Posterior cingulate gyrus (tissue), 11 donors: ENCODE measurements around the gene KIAA1958.
"Not testable (repeated sequence)": the region's sequence is repeated elsewhere in the genome, so short reads cannot be mapped to it uniquely, and the experiment has no call there.

ENCODE experiments used
- DNase-seq, 10 donors: peaks; one replicate each; pipeline versions ENCODE4 v3.0.0 to v3.0.0-alpha.2; 2020 to 2021; ENCODE audit warnings: mixed read lengths in 3 of 10
- intact Hi-C: fragments of 100-400 bp; cut with DNase I; formaldehyde crosslinking; loops from one replicate; pipeline ENCODE4 v1.15.1; 2023

KIAA1958 gene

GRCh38 chr9:112631313-112632070 lies 144.9 kb downstream of the KIAA1958 start:
- DNase-seq: no peak
- intact Hi-C loops: no loop called here

GRCh38 chr9:112640311-112640710 lies 153.7 kb downstream of the KIAA1958 start:
- no peak for DNase-seq
- intact Hi-C loops: no loop called here

- intact Hi-C loops: no loop called here
Observed at GRCh38 chr9:112642126-112642525, 155.5 kb downstream of the KIAA1958 start.

GRCh38 chr9:112647596-112647995 lies 161.0 kb downstream of the KIAA1958 start:
- intact Hi-C loops: no loop called here
- no peak for DNase-seq

More at GRCh38 chr9:112642126-112642525, 155.5 kb downstream of the KIAA1958 start:
- DNase-seq: no peak

- no peak for DNase-seq
- intact Hi-C loops: no loop called here
Observed at GRCh38 chr9:112648624-112649023, 162.0 kb downstream of the KIAA1958 start.

- no peak for DNase-seq
- intact Hi-C loops: no loop called here
Observed at GRCh38 chr9:112654282-112654681, 167.7 kb downstream of the KIAA1958 start.

- DNase-seq: no peak
- intact Hi-C loops: no loop called here
Observed at GRCh38 chr9:112655668-112656067, 169.0 kb downstream of the KIAA1958 start.

- intact Hi-C loops: no loop called here
- DNase-seq: no peak
Observed at GRCh38 chr9:112659906-112660305, 173.3 kb downstream of the KIAA1958 start.

GRCh38 chr9:112663681-112664080 lies 177.1 kb downstream of the KIAA1958 start:
- intact Hi-C loops: no loop called here
- no peak for DNase-seq

GRCh38 chr9:112664531-112664930 lies 177.9 kb downstream of the KIAA1958 start:
- DNase-seq: no peak
- intact Hi-C loops: no loop called here

- intact Hi-C loops: no loop called here
- no peak for DNase-seq
Observed at GRCh38 chr9:112665347-112665746, 178.7 kb downstream of the KIAA1958 start.

GRCh38 chr9:112669326-112669725 lies 182.7 kb downstream of the KIAA1958 start:
- DNase-seq: no peak
- intact Hi-C loops: no loop called here

- no peak for DNase-seq
- intact Hi-C loops: no loop called here
Observed at GRCh38 chr9:112670991-112671625, 184.5 kb downstream of the KIAA1958 start.

GRCh38 chr9:112673221-112673620 lies 186.6 kb downstream of the KIAA1958 start:
- intact Hi-C loops, DNase-seq: not testable (repeated sequence)

GRCh38 chr9:112677040-112677439 lies 190.4 kb downstream of the KIAA1958 start:
- DNase-seq: no peak

GRCh38 chr9:112680731-112681402 lies 194.2 kb downstream of the KIAA1958 start:
- no peak for DNase-seq

More at GRCh38 chr9:112677040-112677439, 190.4 kb downstream of the KIAA1958 start:
- intact Hi-C loops: no loop called here

GRCh38 chr9:112689161-112689740 lies 202.6 kb downstream of the KIAA1958 start:
- intact Hi-C loops: no loop called here
- no peak for DNase-seq

More at GRCh38 chr9:112680731-112681402, 194.2 kb downstream of the KIAA1958 start:
- intact Hi-C loops: no loop called here

GRCh38 chr9:112694706-112695555 lies 208.3 kb downstream of the KIAA1958 start:
- no peak for DNase-seq
- intact Hi-C loops: no loop called here

GRCh38 chr9:112696461-112696860 lies 209.8 kb downstream of the KIAA1958 start:
- no peak for DNase-seq
- intact Hi-C loops: no loop called here

GRCh38 chr9:112699230-112699629 lies 212.6 kb downstream of the KIAA1958 start:
- intact Hi-C loops: no loop called here
- DNase-seq: no peak
